Mesendoderm (in vitro differentiated cells): Measurements from ENCODE around the gene DACT3. TPM values are rescaled to one million over a fixed set of nuclear protein-coding genes. Genes with fewer than 3 reads are reported as not detected.

Source experiments
- small RNA-seq: library from polyadenylated mRNA; stranded (forward); fragments of <200 nt; extraction: miRNeasy Mini kit (QIAGEN cat#:217004); gene quantifications from one replicate; pipeline ENCODE3, GENCODE V24; 2013; ENCODE audit not compliant: insufficient read depth

Gene DACT3

Small RNA genes within 50 kb of the gene (small RNA-seq; reads per million reads assigned to genes)
- gene MIR320E: not detected
- not detected for gene RN7SL364P
